IMR-90 (cell line): ENCODE measurements around the gene ME3. TPM values are rescaled to one million over a fixed set of nuclear protein-coding genes. Genes with fewer than 3 reads are reported as not detected.

Experiments used
- ATAC-seq: fragments of 200-7000 bp; cut with Tn5 transposase; 2 replicates; pipeline ENCODE4 v1.9.1; 2020; ENCODE audit warnings: low read depth, mild to moderate bottlenecking, moderate library complexity
- BruUV-seq: library from RNA; stranded (reverse); fragments of 400-500 nt; replicated peaks from 2 replicates; lab custom pipeline; 2021; lab: Mats Ljungman, UMichigan
- CTCF ChIA-PET: fragments of 300-600 bp; formaldehyde crosslinking; extraction: SDS; loops from one replicate; lab custom pipeline; 2021; ENCODE audit warnings: antibody characterized with exemption; lab: Yijun Ruan, JAX
- POLR2A ChIA-PET: fragments of 300-600 bp; sonication (Branson Sonifier 250); formaldehyde crosslinking; loops from one replicate; lab custom pipeline; 2022; ENCODE audit warnings: antibody characterized with exemption; ENCODE audit not compliant: unreplicated experiment; lab: Charles Lee
- DNase-seq: peaks from one replicate; pipeline ENCODE4 v3.0.0; 2013
- H2AFZ ChIP-seq: replicated peaks from 2 replicates; pipeline ENCODE3; 2013; ENCODE audit warnings: low read length, mild to moderate bottlenecking; ENCODE audit not compliant: poor library complexity
- H2AK5ac ChIP-seq: 2 replicates; pipeline ENCODE4 v1.6.1; 2013; ENCODE audit warnings: low read depth, low read length, inconsistent platforms
- H2AK9ac ChIP-seq: replicated peaks from 2 replicates; pipeline ENCODE3; 2013; ENCODE audit warnings: mild to moderate bottlenecking, low read depth, low read length, moderate library complexity; ENCODE audit not compliant: poor library complexity
- H2BK120ac ChIP-seq: 2 replicates; pipeline ENCODE4 v1.6.1; 2013; ENCODE audit warnings: low read depth, low read length, inconsistent platforms
- H2BK15ac ChIP-seq: 3 replicates; pipeline ENCODE4 v1.6.1; 2013; ENCODE audit warnings: low read depth, low read length, inconsistent platforms
- H2BK20ac ChIP-seq: 2 replicates; pipeline ENCODE4 v1.6.1; 2013; ENCODE audit warnings: low read depth, mild to moderate bottlenecking, inconsistent platforms, low read length, moderate library complexity
- H2BK5ac ChIP-seq: 2 replicates; pipeline ENCODE4 v1.6.1; 2013; ENCODE audit warnings: mild to moderate bottlenecking, low read depth, low read length, inconsistent platforms; ENCODE audit not compliant: poor library complexity, severe bottlenecking
- H3K14ac ChIP-seq: replicated peaks from 2 replicates; pipeline ENCODE4 v1.6.1; 2013; ENCODE audit warnings: low read depth, low read length, inconsistent platforms
- H3K18ac ChIP-seq: 2 replicates; pipeline ENCODE4 v1.6.1; 2013; ENCODE audit warnings: low read depth, low read length, control low read depth
- H3K23ac ChIP-seq: 2 replicates; pipeline ENCODE4 v1.6.1; 2013; ENCODE audit warnings: low read depth, low read length, inconsistent platforms
- H3K27ac ChIP-seq: 2 replicates; pipeline ENCODE4 v1.5.1; 2013; ENCODE audit warnings: mild to moderate bottlenecking, control low read depth, low read length; ENCODE audit not compliant: insufficient read depth
- H3K27me3 ChIP-seq: 2 replicates; pipeline ENCODE4 v1.6.1; 2013; ENCODE audit warnings: low read length; ENCODE audit not compliant: control insufficient read depth, insufficient read depth
- H3K36me3 ChIP-seq: 2 replicates; pipeline ENCODE4 v1.6.1; 2013; ENCODE audit warnings: low read length, mixed read lengths; ENCODE audit not compliant: control insufficient read depth, insufficient read depth
- H3K4ac ChIP-seq: 2 replicates; pipeline ENCODE4 v1.6.1; 2013; ENCODE audit warnings: low read depth, low read length, inconsistent platforms
- H3K4me1 ChIP-seq: 2 replicates; pipeline ENCODE4 v1.6.1; 2013; ENCODE audit warnings: low read length, mixed read lengths; ENCODE audit not compliant: control insufficient read depth, insufficient read depth
- H3K4me2 ChIP-seq: 2 replicates; pipeline ENCODE4 v1.6.1; 2013; ENCODE audit warnings: low read depth, mild to moderate bottlenecking, control low read depth, low read length, moderate library complexity
- H3K4me3 ChIP-seq: 2 replicates; pipeline ENCODE4 v1.5.1; 2013; ENCODE audit warnings: low read depth, mild to moderate bottlenecking, control low read depth, low read length, moderate library complexity; ENCODE audit not compliant: insufficient read depth
- H3K56ac ChIP-seq: 2 replicates; pipeline ENCODE4 v1.6.1; 2013; ENCODE audit warnings: low read length, inconsistent platforms; ENCODE audit not compliant: insufficient read depth; ENCODE audit errors: extremely low read depth
- H3K79me1 ChIP-seq, 2 experiments: 2 replicates each; pipeline ENCODE4 v1.6.1; 2013; ENCODE audit warnings: low read length in 2 of 2, inconsistent platforms in 1 of 2, low read depth in 1 of 2
- H3K9ac ChIP-seq: 2 replicates; pipeline ENCODE4 v1.6.1; 2013; ENCODE audit warnings: low read depth, low read length, control low read depth
- H3K9me1 ChIP-seq: 2 replicates; pipeline ENCODE4 v1.6.1; 2013; ENCODE audit warnings: low read length, inconsistent platforms; ENCODE audit not compliant: insufficient read depth
- H3K9me3 ChIP-seq: 2 replicates; pipeline ENCODE4 v1.6.1; 2013; ENCODE audit warnings: low read length; ENCODE audit not compliant: control insufficient read depth, insufficient read depth
- H4K20me1 ChIP-seq: 2 replicates; pipeline ENCODE4 v1.6.1; 2013; ENCODE audit warnings: low read length, inconsistent platforms; ENCODE audit not compliant: insufficient read depth
- H4K5ac ChIP-seq: 2 replicates; pipeline ENCODE4 v1.6.1; 2013; ENCODE audit warnings: mild to moderate bottlenecking, low read depth, low read length, control low read depth
- H4K8ac ChIP-seq, 2 experiments: 2 replicates each; pipeline ENCODE4 v1.6.1; 2013; ENCODE audit warnings: low read depth in 2 of 2, low read length in 2 of 2, control low read depth in 1 of 2, inconsistent platforms in 1 of 2
- H4K91ac ChIP-seq: 2 replicates; pipeline ENCODE4 v1.6.1; 2013; ENCODE audit warnings: low read depth, low read length, inconsistent platforms; ENCODE audit not compliant: insufficient read depth
- MAFK ChIP-seq: IDR thresholded peaks from 2 replicates; pipeline ENCODE4 v1.6.1; 2012; ENCODE audit warnings: low read depth, low read length, improper control_type of control experiment
- MXI1 ChIP-seq: IDR thresholded peaks from 2 replicates; pipeline ENCODE4 v1.6.1; 2012; ENCODE audit warnings: low read depth, mild to moderate bottlenecking, low read length, moderate library complexity, borderline replicate concordance
- RFX5 ChIP-seq: IDR thresholded peaks from 2 replicates; pipeline ENCODE4 v1.8.0; 2012; ENCODE audit warnings: low read depth, mild to moderate bottlenecking, low read length, moderate library complexity
- WGBS, 2 experiments: methylation state at CpG; one replicate each; pipeline versions ENCODE4 v1.1.5 to v1.1.7; 2013; ENCODE audit warnings: missing lambda C conversion rate in 2 of 2; ENCODE audit not compliant: insufficient read length in 1 of 2; ENCODE audit errors: extremely low coverage in 2 of 2; 5-methylcytosine and 5-hydroxymethylcytosine counted together
- dilution Hi-C: fragments of 300-500 bp; cut with HindIII; formaldehyde crosslinking; loops from one replicate; pipeline ENCODE4 v1.14.3; 2018; ENCODE audit warnings: low sequenced_read_pairs; ENCODE audit not compliant: unreplicated experiment
- in situ Hi-C: fragments of 300-500 bp; cut with MboI; formaldehyde crosslinking; loops from 3 replicates; pipeline ENCODE4 v1.14.3; 2019; ENCODE audit warnings: low sequenced_read_pairs, inconsistent platforms, mixed read lengths
- intact Hi-C: fragments of 100-400 bp; cut with micrococcal nuclease; formaldehyde crosslinking; loops from 2 replicates; pipeline ENCODE4 v1.10.0; 2022
- polyA plus RNA-seq, 3 experiments: library from polyadenylated mRNA; depleted of rRNA; stranded (reverse); fragments of >200 nt; gene quantifications; 2 replicates each; pipeline ENCODE4 v1.2.3, GENCODE V29; 2012; ENCODE audit warnings: low replicate concordance in 1 of 3
- total RNA-seq: library from RNA; depleted of rRNA; stranded (reverse); fragments of >200 nt; gene quantifications from 2 replicates; pipeline ENCODE4 v1.2.3, GENCODE V29; 2012
- TF ChIP-seq, protein P1 (sequence below): conservative IDR thresholded peaks from 2 replicates; pipeline ENCODE4 v1.5.1; 2012; ENCODE audit warnings: mild to moderate bottlenecking, low read depth, low read length, improper control_type of control experiment

ME3 gene
- total and polyA plus RNA-seq, 2 of the 4 experiments (the other 2 are of a cell fraction): 7.8 to 9.0 TPM

DNA sequence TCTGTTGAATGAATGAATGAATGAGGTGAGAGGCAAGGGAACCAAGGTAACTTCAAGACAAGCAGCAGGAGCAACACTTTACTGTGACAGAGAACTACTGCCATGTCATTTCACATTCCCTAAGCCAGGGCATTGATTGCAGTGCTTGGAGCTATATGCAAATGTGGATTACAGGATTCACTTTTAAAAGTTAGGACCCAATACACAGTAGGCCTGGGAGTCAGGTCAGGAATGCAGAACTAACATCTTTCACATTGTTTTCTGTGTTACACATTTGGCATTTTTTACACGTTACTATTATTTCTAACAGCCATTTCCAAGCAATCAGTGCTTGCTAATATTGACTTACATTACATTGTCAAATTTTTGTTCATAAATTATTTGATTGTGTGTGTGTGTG lies 26.2 kb upstream of the ME3 start:
- dilution Hi-C loops: no loop called here
- H3K27ac ChIP-seq: no peak overlapping the region
- no TSS peak for BruUV-seq

More for the DNA sequence above, 26.2 kb upstream of the ME3 start:
- peak overlapping the region; percentile 3; the same call in 1 of the 2 replicates for H4K5ac ChIP-seq
- WGBS, 2 experiments: no CpG with 5 or more reads among the region's 1 CpG
- peak overlapping the region; percentile 52; the same call in 1 of the 2 replicates for H3K4ac ChIP-seq
- TF ChIP-seq MAFK: no peak
- TF ChIP-seq, protein P1, sequence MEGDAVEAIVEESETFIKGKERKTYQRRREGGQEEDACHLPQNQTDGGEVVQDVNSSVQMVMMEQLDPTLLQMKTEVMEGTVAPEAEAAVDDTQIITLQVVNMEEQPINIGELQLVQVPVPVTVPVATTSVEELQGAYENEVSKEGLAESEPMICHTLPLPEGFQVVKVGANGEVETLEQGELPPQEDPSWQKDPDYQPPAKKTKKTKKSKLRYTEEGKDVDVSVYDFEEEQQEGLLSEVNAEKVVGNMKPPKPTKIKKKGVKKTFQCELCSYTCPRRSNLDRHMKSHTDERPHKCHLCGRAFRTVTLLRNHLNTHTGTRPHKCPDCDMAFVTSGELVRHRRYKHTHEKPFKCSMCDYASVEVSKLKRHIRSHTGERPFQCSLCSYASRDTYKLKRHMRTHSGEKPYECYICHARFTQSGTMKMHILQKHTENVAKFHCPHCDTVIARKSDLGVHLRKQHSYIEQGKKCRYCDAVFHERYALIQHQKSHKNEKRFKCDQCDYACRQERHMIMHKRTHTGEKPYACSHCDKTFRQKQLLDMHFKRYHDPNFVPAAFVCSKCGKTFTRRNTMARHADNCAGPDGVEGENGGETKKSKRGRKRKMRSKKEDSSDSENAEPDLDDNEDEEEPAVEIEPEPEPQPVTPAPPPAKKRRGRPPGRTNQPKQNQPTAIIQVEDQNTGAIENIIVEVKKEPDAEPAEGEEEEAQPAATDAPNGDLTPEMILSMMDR: no peak
- no peak for TF ChIP-seq RFX5
- TF ChIP-seq MXI1: no peak
- no peaks in the 10 kb centered on the region for H4K20me1 ChIP-seq
- no peaks in the 10 kb centered on the region for H3K27me3 ChIP-seq
- peak overlapping the region; percentile 76 for H2BK120ac ChIP-seq
- no peaks in the 10 kb centered on the region for H3K9me3 ChIP-seq
- peaks cover 13% of the 10 kb centered on the region for H3K4me1 ChIP-seq
- intact Hi-C loops (no loop called here), in situ Hi-C loops (no loop called here)
- DNase-seq (no peak), ATAC-seq (no peak)
- no peak overlapping the region for H2AFZ ChIP-seq
- H3K56ac ChIP-seq: no peak overlapping the region
- H4K8ac ChIP-seq: peak overlapping the region; percentile 0 to 49; a peak in 1 of 4 replicates
- H3K9me1 ChIP-seq: peaks cover 5% of the 10 kb centered on the region; the same call in 1 of the 2 replicates
- peak overlapping the region; percentile 48; the same call in 1 of the 2 replicates for H3K23ac ChIP-seq
- no peaks in the 10 kb centered on the region for H3K36me3 ChIP-seq
- POLR2A ChIA-PET: interaction anchor here (0.6 kb wide), 1 partner anchor 214 kb away, joined by 6 read pairs; no protein-coding TSS in a partner anchor
- peak overlapping the region; percentile 54 for H3K14ac ChIP-seq
- peak overlapping the region; percentile 58; the same call in 1 of the 2 replicates for H4K91ac ChIP-seq
- H3K79me1 ChIP-seq: 0 out of 4 replicates have a peak, but pooled peaks cover 0 to 4% of the 10 kb centered on the region in 2 experiments
- H3K18ac ChIP-seq: peak overlapping the region; percentile 45; the same call in 1 of the 2 replicates
- H3K4me3 ChIP-seq: no peak overlapping the region
- peak overlapping the region; percentile 80; the same call in 1 of the 3 replicates for H2BK15ac ChIP-seq
- peak overlapping the region; percentile 25 for H2BK5ac ChIP-seq
- CTCF ChIA-PET: no interaction called here
- H2BK20ac ChIP-seq: peak overlapping the region; percentile 22
- H2AK5ac ChIP-seq: peak overlapping the region; percentile 90
- H3K4me2 ChIP-seq: no peak overlapping the region
- no peak overlapping the region for H2AK9ac ChIP-seq
- no peak overlapping the region for H3K9ac ChIP-seq
